K562 (cell line): Measurements from ENCODE around the gene CYB5RL. TPM values are rescaled to one million over a fixed set of nuclear protein-coding genes. Genes with fewer than 3 reads are reported as not detected.
A peak's percentile ranks its signal among the peaks of the same experiment; 100 is the strongest.

Experiments used
- CBX8 ChIP-seq: fragments of 200-600 bp; sonication (generic); IDR thresholded peaks from 2 replicates; pipeline ENCODE4 v1.6.1; 2012; ENCODE audit warnings: borderline replicate concordance, mixed run types, low read depth, mild to moderate bottlenecking, moderate library complexity, mixed read lengths, low read length, control low read depth, inconsistent platforms; ENCODE audit not compliant: poor library complexity, severe bottlenecking; ENCODE audit errors: extremely low read depth
- EHMT2 ChIP-seq: fragments of 450-650 bp; IDR thresholded peaks from 2 replicates; pipeline ENCODE4 v1.6.1; 2018; ENCODE audit warnings: antibody characterized with exemption
- ESRRA ChIP-seq: fragments of 450-650 bp; IDR thresholded peaks from 2 replicates; pipeline ENCODE4 v1.6.1; 2014; ENCODE audit warnings: low read depth, mild to moderate bottlenecking, moderate library complexity, borderline replicate concordance
- ETV6 ChIP-seq, 3 experiments: fragments of 150-350 bp in 1 of 3; sonication (generic) in 1 of 3; formaldehyde crosslinking in 1 of 3; IDR thresholded peaks; 2 replicates each; pipeline versions ENCODE4 v1.6.1 to v1.8.0; 2014 to 2022; ENCODE audit warnings: borderline replicate concordance in 2 of 3, low read depth in 2 of 3, antibody characterized with exemption in 1 of 3, low read length in 1 of 3, mild to moderate bottlenecking in 1 of 3, missing genetic modification reagents in 1 of 3
- KLF10 ChIP-seq: fragments of 250-450 bp; sonication (Bioruptor Pico); IDR thresholded peaks from 2 replicates; pipeline ENCODE4 v1.6.1; 2021; ENCODE audit warnings: matching md5 sums
- KLF13 ChIP-seq: fragments of 450-650 bp; IDR thresholded peaks from 2 replicates; pipeline ENCODE4 v1.6.1; 2016; ENCODE audit warnings: missing genetic modification characterization, low read depth, mild to moderate bottlenecking, missing compliant biosample characterization, moderate library complexity, borderline replicate concordance
- NFIC ChIP-seq: fragments of 450-650 bp; IDR thresholded peaks from 2 replicates; pipeline ENCODE4 v1.6.1; 2017; ENCODE audit warnings: mild to moderate bottlenecking, inconsistent platforms
- POLR2G ChIP-seq: fragments of 200-400 bp; formaldehyde crosslinking; IDR thresholded peaks from 2 replicates; pipeline ENCODE4 v1.6.1; 2017; ENCODE audit warnings: low read depth, mild to moderate bottlenecking, antibody characterized with exemption, low read length, moderate library complexity
- POLR3A ChIP-seq: IDR thresholded peaks from 2 replicates; pipeline ENCODE4 v1.6.1; 2011; ENCODE audit warnings: borderline replicate concordance, mild to moderate bottlenecking, moderate library complexity; ENCODE audit not compliant: insufficient read length, insufficient read depth; ENCODE audit errors: extremely low read depth
- SIN3A ChIP-seq, 2 experiments: fragments of 150-350 bp in 1 of 2; IDR thresholded peaks; 2 replicates each; pipeline ENCODE4 v1.6.1; 2011 to 2016; ENCODE audit warnings: borderline replicate concordance in 2 of 2, low read depth in 2 of 2, low read length in 2 of 2, mild to moderate bottlenecking in 2 of 2, moderate library complexity in 2 of 2; ENCODE audit not compliant: control insufficient read depth in 1 of 2
- SREBF2 ChIP-seq: sonication (generic); formaldehyde crosslinking; IDR thresholded peaks from 2 replicates; pipeline ENCODE4 v1.4.0; 2020; ENCODE audit warnings: mild to moderate bottlenecking, missing genetic modification reagents
- TCF3 ChIP-seq: sonication (generic); formaldehyde crosslinking; IDR thresholded peaks from 2 replicates; pipeline ENCODE4 v1.4.0; 2020; ENCODE audit warnings: mild to moderate bottlenecking, missing genetic modification reagents
- ZFPM2 ChIP-seq: fragments of 250-450 bp; sonication (Bioruptor Pico); IDR thresholded peaks from 2 replicates; pipeline ENCODE4 v1.5.1; 2022; ENCODE audit warnings: mild to moderate bottlenecking
- ZNF23 ChIP-seq: fragments of 250-450 bp; sonication (Bioruptor Pico); IDR thresholded peaks from 2 replicates; pipeline ENCODE4 v1.4.0; 2020; ENCODE audit warnings: mild to moderate bottlenecking
- ZNF785 ChIP-seq: fragments of 250-450 bp; sonication (Bioruptor Pico); IDR thresholded peaks from 2 replicates; pipeline ENCODE4 v1.4.0; 2020; ENCODE audit warnings: mild to moderate bottlenecking
- polyA plus RNA-seq, 8 experiments: library from polyadenylated mRNA; depleted of rRNA in 4 of 8; stranded (reverse) in 5 of 8; unstranded in 3 of 8; fragments of >200 nt; fragmentation: Nextera tagmentation in 2 of 8; fragmentation: Illumina TruSeq in 1 of 8; extraction: Ambion mirVana in 2 of 8; extraction: Trizol in 1 of 8; gene quantifications; 2 replicates each; pipeline versions ENCODE4 v1.2.1 to v1.2.3, GENCODE V29; 2011 to 2014; ENCODE audit warnings: inconsistent platforms in 1 of 8, missing spikeins in 1 of 8
- total RNA-seq, 7 experiments: library from RNA; depleted of rRNA in 6 of 7; stranded (reverse); fragments of >200 nt in 6 of 7; fragmentation: Illumina TruSeq in 2 of 7; extraction: Trizol in 2 of 7; gene quantifications; 2 replicates each; pipeline versions ENCODE4 v1.2.1 to v1.2.3, GENCODE V29; 2011 to 2021; ENCODE audit warnings: low replicate concordance in 1 of 7
- TF ChIP-seq, protein P1 (sequence below): fragments of 450-650 bp; IDR thresholded peaks from 2 replicates; pipeline ENCODE4 v1.6.1; 2016; ENCODE audit warnings: borderline replicate concordance
- TF ChIP-seq, protein P2 (sequence below): IDR thresholded peaks from 2 replicates; pipeline ENCODE4 v1.6.1; 2011; ENCODE audit not compliant: insufficient read length; ENCODE audit errors: extremely low read depth
- TF ChIP-seq, protein P3 (sequence below): sonication (generic); formaldehyde crosslinking; IDR thresholded peaks from 2 replicates; pipeline ENCODE4 v1.8.0; 2023; ENCODE audit warnings: missing genetic modification reagents, mild to moderate bottlenecking, borderline replicate concordance

CYB5RL gene
- total and polyA plus RNA-seq, 9 of the 15 experiments (the other 6 are each of a cell fraction or from before 2014, with no cell fraction given), result 7.9 to 18.0 (median 11.2) TPM

DNA sequence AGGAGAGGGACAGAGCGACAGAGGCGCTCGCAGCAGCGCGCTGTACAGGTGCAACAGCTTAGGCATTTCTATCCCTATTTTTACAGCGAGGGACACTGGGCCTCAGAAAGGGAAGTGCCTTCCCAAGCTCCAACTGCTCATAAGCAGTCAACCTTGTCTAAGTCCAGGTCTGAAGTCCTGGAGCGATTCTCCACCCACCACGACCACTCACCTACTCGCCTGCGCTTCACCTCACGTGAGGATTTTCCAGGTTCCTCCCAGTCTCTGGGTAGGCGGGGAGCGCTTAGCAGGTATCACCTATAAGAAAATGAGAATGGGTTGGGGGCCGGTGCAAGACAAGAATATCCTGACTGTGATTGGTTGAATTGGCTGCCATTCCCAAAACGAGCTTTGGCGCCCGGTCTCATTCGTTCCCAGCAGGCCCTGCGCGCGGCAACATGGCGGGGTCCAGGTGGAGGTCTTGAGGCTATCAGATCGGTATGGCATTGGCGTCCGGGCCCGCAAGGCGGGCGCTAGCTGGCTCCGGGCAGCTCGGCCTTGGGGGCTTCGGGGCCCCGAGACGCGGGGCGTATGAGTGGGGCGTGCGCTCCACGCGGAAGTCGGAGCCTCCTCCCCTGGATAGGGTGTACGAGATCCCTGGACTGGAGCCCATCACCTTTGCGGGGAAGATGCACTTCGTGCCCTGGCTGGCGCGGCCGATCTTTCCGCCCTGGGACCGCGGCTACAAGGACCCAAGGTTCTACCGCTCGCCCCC lies at the start of gene CYB5RL, which contains the start of gene MRPL37 (continued):
- TF ChIP-seq, protein P1, sequence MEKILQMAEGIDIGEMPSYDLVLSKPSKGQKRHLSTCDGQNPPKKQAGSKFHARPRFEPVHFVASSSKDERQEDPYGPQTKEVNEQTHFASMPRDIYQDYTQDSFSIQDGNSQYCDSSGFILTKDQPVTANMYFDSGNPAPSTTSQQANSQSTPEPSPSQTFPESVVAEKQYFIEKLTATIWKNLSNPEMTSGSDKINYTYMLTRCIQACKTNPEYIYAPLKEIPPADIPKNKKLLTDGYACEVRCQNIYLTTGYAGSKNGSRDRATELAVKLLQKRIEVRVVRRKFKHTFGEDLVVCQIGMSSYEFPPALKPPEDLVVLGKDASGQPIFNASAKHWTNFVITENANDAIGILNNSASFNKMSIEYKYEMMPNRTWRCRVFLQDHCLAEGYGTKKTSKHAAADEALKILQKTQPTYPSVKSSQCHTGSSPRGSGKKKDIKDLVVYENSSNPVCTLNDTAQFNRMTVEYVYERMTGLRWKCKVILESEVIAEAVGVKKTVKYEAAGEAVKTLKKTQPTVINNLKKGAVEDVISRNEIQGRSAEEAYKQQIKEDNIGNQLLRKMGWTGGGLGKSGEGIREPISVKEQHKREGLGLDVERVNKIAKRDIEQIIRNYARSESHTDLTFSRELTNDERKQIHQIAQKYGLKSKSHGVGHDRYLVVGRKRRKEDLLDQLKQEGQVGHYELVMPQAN, result peak; percentile 52; the same call in 1 of the 2 replicates
- TF ChIP-seq, protein P2, sequence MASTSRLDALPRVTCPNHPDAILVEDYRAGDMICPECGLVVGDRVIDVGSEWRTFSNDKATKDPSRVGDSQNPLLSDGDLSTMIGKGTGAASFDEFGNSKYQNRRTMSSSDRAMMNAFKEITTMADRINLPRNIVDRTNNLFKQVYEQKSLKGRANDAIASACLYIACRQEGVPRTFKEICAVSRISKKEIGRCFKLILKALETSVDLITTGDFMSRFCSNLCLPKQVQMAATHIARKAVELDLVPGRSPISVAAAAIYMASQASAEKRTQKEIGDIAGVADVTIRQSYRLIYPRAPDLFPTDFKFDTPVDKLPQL, result no peak
- TF ChIP-seq ZNF785 (CRISPR knock-in tag) (no peak), NFIC (peak; percentile 74), ZNF23 (CRISPR knock-in tag) (no peak), POLR3A (no peak), SREBF2 (no peak), ETV6 (IDR thresholded peaks at IDR 0.05; ENCODE audit: borderline replicate concordance in 1 of 2, low read depth in 2 of 2, low read length in 1 of 2) (no peak), ETV6 (CRISPR knock-in tag; IDR thresholded peaks at IDR 0.05; ENCODE audit: borderline replicate concordance) (no peak), CBX8 (no peak), POLR2G (peak; percentile 99), KLF10 (CRISPR knock-in tag) (no peak), TCF3 (CRISPR knock-in tag) (no peak), ESRRA (peak; percentile 15; the same call in 1 of the 2 replicates), EHMT2 (no peak), KLF13 (no peak), ZFPM2 (CRISPR knock-in tag) (no peak), SIN3A (IDR thresholded peaks at IDR 0.05; ENCODE audit: borderline replicate concordance in 2 of 2, control insufficient read depth in 1 of 2, low read depth in 2 of 2, low read length in 2 of 2) (peak; percentile 54 to 55; a peak in 1 of 4 replicates)
- TF ChIP-seq, protein P3, sequence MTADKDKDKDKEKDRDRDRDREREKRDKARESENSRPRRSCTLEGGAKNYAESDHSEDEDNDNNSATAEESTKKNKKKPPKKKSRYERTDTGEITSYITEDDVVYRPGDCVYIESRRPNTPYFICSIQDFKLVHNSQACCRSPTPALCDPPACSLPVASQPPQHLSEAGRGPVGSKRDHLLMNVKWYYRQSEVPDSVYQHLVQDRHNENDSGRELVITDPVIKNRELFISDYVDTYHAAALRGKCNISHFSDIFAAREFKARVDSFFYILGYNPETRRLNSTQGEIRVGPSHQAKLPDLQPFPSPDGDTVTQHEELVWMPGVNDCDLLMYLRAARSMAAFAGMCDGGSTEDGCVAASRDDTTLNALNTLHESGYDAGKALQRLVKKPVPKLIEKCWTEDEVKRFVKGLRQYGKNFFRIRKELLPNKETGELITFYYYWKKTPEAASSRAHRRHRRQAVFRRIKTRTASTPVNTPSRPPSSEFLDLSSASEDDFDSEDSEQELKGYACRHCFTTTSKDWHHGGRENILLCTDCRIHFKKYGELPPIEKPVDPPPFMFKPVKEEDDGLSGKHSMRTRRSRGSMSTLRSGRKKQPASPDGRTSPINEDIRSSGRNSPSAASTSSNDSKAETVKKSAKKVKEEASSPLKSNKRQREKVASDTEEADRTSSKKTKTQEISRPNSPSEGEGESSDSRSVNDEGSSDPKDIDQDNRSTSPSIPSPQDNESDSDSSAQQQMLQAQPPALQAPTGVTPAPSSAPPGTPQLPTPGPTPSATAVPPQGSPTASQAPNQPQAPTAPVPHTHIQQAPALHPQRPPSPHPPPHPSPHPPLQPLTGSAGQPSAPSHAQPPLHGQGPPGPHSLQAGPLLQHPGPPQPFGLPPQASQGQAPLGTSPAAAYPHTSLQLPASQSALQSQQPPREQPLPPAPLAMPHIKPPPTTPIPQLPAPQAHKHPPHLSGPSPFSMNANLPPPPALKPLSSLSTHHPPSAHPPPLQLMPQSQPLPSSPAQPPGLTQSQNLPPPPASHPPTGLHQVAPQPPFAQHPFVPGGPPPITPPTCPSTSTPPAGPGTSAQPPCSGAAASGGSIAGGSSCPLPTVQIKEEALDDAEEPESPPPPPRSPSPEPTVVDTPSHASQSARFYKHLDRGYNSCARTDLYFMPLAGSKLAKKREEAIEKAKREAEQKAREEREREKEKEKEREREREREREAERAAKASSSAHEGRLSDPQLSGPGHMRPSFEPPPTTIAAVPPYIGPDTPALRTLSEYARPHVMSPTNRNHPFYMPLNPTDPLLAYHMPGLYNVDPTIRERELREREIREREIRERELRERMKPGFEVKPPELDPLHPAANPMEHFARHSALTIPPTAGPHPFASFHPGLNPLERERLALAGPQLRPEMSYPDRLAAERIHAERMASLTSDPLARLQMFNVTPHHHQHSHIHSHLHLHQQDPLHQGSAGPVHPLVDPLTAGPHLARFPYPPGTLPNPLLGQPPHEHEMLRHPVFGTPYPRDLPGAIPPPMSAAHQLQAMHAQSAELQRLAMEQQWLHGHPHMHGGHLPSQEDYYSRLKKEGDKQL (CRISPR knock-in tag), result no peak
